ENCODE measurements around the gene DYRK2. TPM values are rescaled to one million over a fixed set of nuclear protein-coding genes. Genes with fewer than 3 reads are reported as not detected.

The DYRK2 gene
- total and polyA plus RNA-seq, 2 donors (not counting 3 experiments of a cell fraction or from before 2014, with no cell fraction given), result 4.5 to 11.0 TPM

GRCh38 chr12:67690656-67691055 is 42.1 kb downstream of the DYRK2 start:
- BruUV-seq (replicated peaks), result no TSS peak
- dilution Hi-C loops (cut with MboI; ENCODE audit: extremely low pct_ligation_motif_present, low sequenced_read_pairs) (no loop called here), intact Hi-C loops (cut with micrococcal nuclease) (no loop called here)
- H3K9me3 ChIP-seq (replicated peaks; ENCODE audit: control insufficient read depth, insufficient read depth, low read length), result no peaks in the 10 kb centered on the region
- no peaks in the 10 kb centered on the region for H4K20me1 ChIP-seq (replicated peaks; ENCODE audit: control insufficient read depth, extremely low read depth, insufficient read depth, low read length)
- ChIA-PET POLR2A (no interaction called here), CTCF (no interaction called here)
- H3K4me1 ChIP-seq (ENCODE audit: control insufficient read depth, extremely low read depth, insufficient read depth, low read length), result no peaks in the 10 kb centered on the region
- H3K9me1 ChIP-seq (replicated peaks; ENCODE audit: control insufficient read depth, extremely low read depth, insufficient read depth, low read length), result no peaks in the 10 kb centered on the region
- no peak overlapping the region for H2AFZ ChIP-seq (ENCODE audit: low read depth, low read length)
- no peaks in the 10 kb centered on the region for H3K36me3 ChIP-seq (ENCODE audit: control insufficient read depth in 2 of 2, extremely low read depth in 1 of 2, insufficient read depth in 2 of 2, low read length in 2 of 2)
- H3K9ac ChIP-seq (replicated peaks; ENCODE audit: extremely low read depth, insufficient read depth, low read length), result no peak overlapping the region
- H3K4me2 ChIP-seq (ENCODE audit: insufficient read depth, low read length), result no peak overlapping the region
- no peak for FAIRE-seq
- no peak overlapping the region for H3K27ac ChIP-seq (ENCODE audit: insufficient read depth, low read depth, low read length)
- H3K79me2 ChIP-seq (ENCODE audit: control insufficient read depth, insufficient read depth, low read length), result no peaks in the 10 kb centered on the region
- TF ChIP-seq POLR2A (IDR thresholded peaks at IDR 0.05; ENCODE audit: low read depth, low read length) (no peak), GATA2 (IDR thresholded peaks at IDR 0.05; ENCODE audit: insufficient read depth, insufficient read length, low read depth, low read length) (no peak), CTCF (IDR thresholded peaks at IDR 0.05; ENCODE audit: extremely low read depth in 1 of 2, insufficient read depth in 1 of 2, low read depth in 1 of 2, low read length in 2 of 2) (no peak), MAX (IDR thresholded peaks at IDR 0.05; ENCODE audit: insufficient read depth, insufficient read length) (no peak), POLR2AphosphoS5 (IDR thresholded peaks at IDR 0.05; ENCODE audit: insufficient read depth, low read depth, low read length) (no peak), FOS (IDR thresholded peaks at IDR 0.05; ENCODE audit: borderline replicate concordance, insufficient read depth, low read length) (no peak), JUN (IDR thresholded peaks at IDR 0.05; ENCODE audit: borderline replicate concordance, insufficient read depth, insufficient read length, low read depth) (no peak), EZH2 (IDR thresholded peaks at IDR 0.05; ENCODE audit: borderline replicate concordance, low read depth, low read length, severe bottlenecking) (no peak), MYC (IDR thresholded peaks at IDR 0.05; ENCODE audit: low read depth, low read length) (no peak)
- peaks cover 0 to 8% of the 10 kb centered on the region in 2 experiments for H3K27me3 ChIP-seq (ENCODE audit: control insufficient read depth in 2 of 2, insufficient read depth in 2 of 2, low read length in 2 of 2)
- DNase-seq (ENCODE audit: low read depth, low spot score), result no peak
- H3K4me3 ChIP-seq (replicated peaks in 1 of 3; ENCODE audit: insufficient read depth in 1 of 3, low read depth in 1 of 3, low read length in 3 of 3), result no peak overlapping the region
